CD4-positive, CD25-positive, alpha-beta regulatory T cell (primary cell): ENCODE data around the gene ZFR. TPM values are rescaled to one million over a fixed set of nuclear protein-coding genes. Genes with fewer than 3 reads are reported as not detected.
A peak's percentile ranks its signal among the peaks of the same experiment; 100 is the strongest.
"Not testable (repeated sequence)": the region's sequence is repeated elsewhere in the genome, so short reads cannot be mapped to it uniquely, and the experiment has no call there.

ENCODE experiments used
- ATAC-seq, 2 donors: fragments of 150-1000 bp; cut with Tn5 transposase; one replicate each; pipeline ENCODE4 v1.10.0; 2021; ENCODE audit warnings: low read depth in 2 of 2, moderate number of reproducible peaks in 2 of 2, moderate library complexity in 1 of 2
- DNase-seq, 3 donors: peaks; one replicate each; pipeline versions ENCODE4 v3.0.0 to v3.0.0-alpha.2; 2012 to 2022; ENCODE audit warnings: mixed read lengths in 1 of 3
- H3K27ac ChIP-seq: one replicate; pipeline ENCODE4 v1.7.0; 2013; ENCODE audit warnings: mild to moderate bottlenecking, low read length; ENCODE audit not compliant: insufficient read depth, poor library complexity, severe bottlenecking
- H3K27me3 ChIP-seq: one replicate; pipeline ENCODE4 v1.7.0; 2013; ENCODE audit warnings: low read length; ENCODE audit not compliant: control insufficient read depth, insufficient read depth
- H3K36me3 ChIP-seq: one replicate; pipeline ENCODE4 v1.7.0; 2013; ENCODE audit warnings: mild to moderate bottlenecking, low read length, moderate library complexity; ENCODE audit not compliant: control insufficient read depth, insufficient read depth
- H3K4me1 ChIP-seq: 2 replicates; pipeline ENCODE4 v1.7.0; 2013; ENCODE audit warnings: mild to moderate bottlenecking, low read length; ENCODE audit not compliant: insufficient read depth, control insufficient read depth, poor library complexity, severe bottlenecking
- H3K4me3 ChIP-seq: one replicate; pipeline ENCODE4 v1.7.0; 2013; ENCODE audit warnings: low read depth, mild to moderate bottlenecking, low read length, moderate library complexity
- H3K9me3 ChIP-seq, 2 experiments: 1 replicate in 1 of 2; 2 replicates in 1 of 2; pipeline ENCODE4 v1.7.0; 2013; ENCODE audit warnings: low read length in 2 of 2, mild to moderate bottlenecking in 1 of 2, moderate library complexity in 1 of 2; ENCODE audit not compliant: control insufficient read depth in 2 of 2
- H3K27ac Mint-ChIP-seq, 3 donors: one replicate each; pipeline ENCODE4 v1.8.0; 2020 to 2022; ENCODE audit warnings: mild to moderate bottlenecking in 3 of 3, mixed read lengths in 3 of 3, moderate library complexity in 2 of 3
- H3K27me3 Mint-ChIP-seq: one replicate; pipeline ENCODE4 v1.8.0; 2022; ENCODE audit warnings: mild to moderate bottlenecking, mixed read lengths
- H3K36me3 Mint-ChIP-seq: one replicate; pipeline ENCODE4 v1.8.0; 2020; ENCODE audit warnings: mixed read lengths
- H3K4me1 Mint-ChIP-seq, 4 donors: one replicate each; pipeline ENCODE4 v1.8.0; 2020 to 2022; ENCODE audit warnings: mixed read lengths in 4 of 4, mild to moderate bottlenecking in 1 of 4
- H3K4me3 Mint-ChIP-seq, 4 donors: one replicate each; pipeline ENCODE4 v1.8.0; 2020 to 2022; ENCODE audit warnings: mild to moderate bottlenecking in 4 of 4, mixed read lengths in 4 of 4, moderate library complexity in 3 of 4
- H3K9me3 Mint-ChIP-seq, 7 donors: one replicate each; pipeline ENCODE4 v1.8.0; 2020 to 2022; ENCODE audit warnings: mixed read lengths in 7 of 7, mild to moderate bottlenecking in 3 of 7, moderate library complexity in 2 of 7
- polyA plus RNA-seq, 4 donors: library from polyadenylated mRNA; unstranded; fragments of 300-500 nt; fragmentation: Illumina TruSeq; gene quantifications; one replicate each; pipeline ENCODE4 v1.2.3, GENCODE V29; 2021
- total RNA-seq: library from RNA; stranded (reverse); gene quantifications from one replicate; pipeline ENCODE4 v1.2.3, GENCODE V29; 2022

The ZFR gene
- total and polyA plus RNA-seq, 5 donors from 2014 or later = 63.6 to 84.8 (median 74.2) TPM

GRCh38 chr5:32436553-32437242 lies 7.8 kb downstream of the ZFR start:
- peaks cover 37% of the 10 kb centered on the region for H3K4me1 ChIP-seq
- H3K36me3 Mint-ChIP-seq = peaks cover 3% of the 10 kb centered on the region
- no peak overlapping the region for H3K27ac Mint-ChIP-seq
- H3K9me3 Mint-ChIP-seq = no peaks in the 10 kb centered on the region
- peaks cover 4% of the 10 kb centered on the region for H3K36me3 ChIP-seq
- DNase-seq (no peak), ATAC-seq (no peak)
- H3K4me3 ChIP-seq = no peak overlapping the region
- no peaks in the 10 kb centered on the region for H3K27me3 Mint-ChIP-seq
- H3K27ac ChIP-seq = no peak overlapping the region
- no peaks in the 10 kb centered on the region for H3K9me3 ChIP-seq
- H3K4me3 Mint-ChIP-seq = peak overlapping the region in 1 of 4 donors; percentile 15
- peaks cover 40 to 85% (median 56%) of the 10 kb centered on the region in 4 donors for H3K4me1 Mint-ChIP-seq
- H3K27me3 ChIP-seq = no peaks in the 10 kb centered on the region

GRCh38 chr5:32435383-32435782 lies 9.2 kb downstream of the ZFR start:
- ATAC-seq (no peak), DNase-seq (no peak)
- no peak overlapping the region for H3K4me3 Mint-ChIP-seq
- no peaks in the 10 kb centered on the region for H3K9me3 ChIP-seq
- no peaks in the 10 kb centered on the region for H3K9me3 Mint-ChIP-seq
- H3K27ac Mint-ChIP-seq = peak overlapping the region in 1 of 3 donors; percentile 29
- H3K27ac ChIP-seq = no peak overlapping the region
- no peak overlapping the region for H3K4me3 ChIP-seq
- H3K27me3 ChIP-seq = no peaks in the 10 kb centered on the region
- no peaks in the 10 kb centered on the region for H3K27me3 Mint-ChIP-seq
- H3K4me1 Mint-ChIP-seq = peaks cover 43 to 88% (median 58%) of the 10 kb centered on the region in 4 donors
- H3K4me1 ChIP-seq = peaks cover 34% of the 10 kb centered on the region
- no peaks in the 10 kb centered on the region for H3K36me3 Mint-ChIP-seq
- H3K36me3 ChIP-seq = peaks cover 4% of the 10 kb centered on the region

- H3K36me3 Mint-ChIP-seq = peaks cover 4% of the 10 kb centered on the region
- H3K4me1 ChIP-seq = peaks cover 27% of the 10 kb centered on the region
Measured at GRCh38 chr5:32434221-32434620, 10.3 kb downstream of the ZFR start.

DNA sequence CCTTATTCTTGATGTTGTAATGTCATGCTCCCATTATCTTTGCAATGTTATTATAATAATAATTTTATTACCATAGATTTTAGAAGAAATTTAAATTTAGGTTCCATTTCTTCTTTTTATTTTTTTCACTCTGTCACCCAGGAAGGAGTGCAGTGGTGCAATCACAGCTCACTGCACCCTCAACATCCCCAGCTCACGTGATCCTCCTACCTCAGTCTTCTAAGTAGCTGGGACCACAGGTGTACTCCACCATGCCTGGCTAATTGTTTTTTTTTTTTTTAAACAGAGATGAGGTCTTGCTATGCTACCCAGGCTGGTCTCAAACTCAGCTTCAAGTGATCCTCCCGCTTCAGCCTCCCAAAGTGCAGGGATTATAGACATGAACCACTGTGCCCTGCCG lies 11.9 kb downstream of the ZFR start:
- Mint-ChIP-seq H3K27ac (no peak overlapping the region), H3K4me3 (no peak overlapping the region), H3K27me3 (no peaks in the 10 kb centered on the region), H3K9me3 (peaks cover 0 to 3% (median 0%) of the 10 kb centered on the region in 7 donors), H3K36me3 (peaks cover 17% of the 10 kb centered on the region), H3K4me1 (peaks cover 44 to 85% (median 56%) of the 10 kb centered on the region in 4 donors)
- no peak overlapping the region for H3K4me3 ChIP-seq
- no peak overlapping the region for H3K27ac ChIP-seq
- peaks cover 16% of the 10 kb centered on the region for H3K4me1 ChIP-seq
- peaks cover 11% of the 10 kb centered on the region for H3K36me3 ChIP-seq
- no peak for ATAC-seq
- no peak for DNase-seq
- no peaks in the 10 kb centered on the region for H3K27me3 ChIP-seq
- no peaks in the 10 kb centered on the region for H3K9me3 ChIP-seq

More at GRCh38 chr5:32434221-32434620, 10.3 kb downstream of the ZFR start:
- Mint-ChIP-seq H3K27ac (no peak overlapping the region), H3K4me3 (peak overlapping the region in 1 of 4 donors; percentile 43), H3K9me3 (no peaks in the 10 kb centered on the region), H3K4me1 (peaks cover 39 to 88% (median 58%) of the 10 kb centered on the region in 4 donors), H3K27me3 (no peaks in the 10 kb centered on the region)
- peaks cover 4% of the 10 kb centered on the region for H3K36me3 ChIP-seq
- no peak for ATAC-seq
- no peaks in the 10 kb centered on the region for H3K9me3 ChIP-seq
- no peak overlapping the region for H3K4me3 ChIP-seq
- no peaks in the 10 kb centered on the region for H3K27me3 ChIP-seq
- no peak overlapping the region for H3K27ac ChIP-seq
- DNase-seq = no peak

DNA sequence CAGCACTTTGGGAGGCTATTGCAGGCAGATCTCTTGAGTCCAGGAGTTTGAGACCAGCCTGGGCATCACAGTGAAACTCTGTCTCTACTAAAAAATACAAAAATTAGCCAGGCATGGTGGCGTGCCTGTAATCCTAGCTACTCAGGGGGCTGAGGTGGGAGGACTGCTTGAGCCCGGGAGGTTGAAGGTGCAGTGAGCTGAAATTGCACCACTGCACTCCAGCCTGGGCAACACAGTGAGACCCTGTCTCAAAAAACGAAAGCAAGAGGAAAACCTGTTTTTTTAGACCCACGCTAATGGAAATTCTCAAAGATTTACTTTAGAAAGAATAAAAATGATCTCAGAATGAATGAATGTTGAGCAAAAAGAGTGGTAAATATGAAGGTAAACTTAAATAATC lies 13.7 kb downstream of the ZFR start:
- Histone ChIP-seq H3K9me3 (peaks cover 4 to 11% of the 10 kb centered on the region in 2 experiments), H3K36me3 (peaks cover 26% of the 10 kb centered on the region)
- not testable (repeated sequence) for H3K27ac ChIP-seq, H3K27me3 Mint-ChIP-seq, DNase-seq, H3K4me1 ChIP-seq, H3K27me3 ChIP-seq, H3K9me3 Mint-ChIP-seq, ATAC-seq, H3K4me3 ChIP-seq
- Mint-ChIP-seq H3K36me3 (peaks cover 31% of the 10 kb centered on the region), H3K27ac (peak overlapping the region; percentile 10 to 65 (median 63)), H3K4me1 (peaks cover 40 to 78% (median 56%) of the 10 kb centered on the region in 4 donors), H3K4me3 (peak overlapping the region in 1 of 4 donors; percentile 48)

DNA sequence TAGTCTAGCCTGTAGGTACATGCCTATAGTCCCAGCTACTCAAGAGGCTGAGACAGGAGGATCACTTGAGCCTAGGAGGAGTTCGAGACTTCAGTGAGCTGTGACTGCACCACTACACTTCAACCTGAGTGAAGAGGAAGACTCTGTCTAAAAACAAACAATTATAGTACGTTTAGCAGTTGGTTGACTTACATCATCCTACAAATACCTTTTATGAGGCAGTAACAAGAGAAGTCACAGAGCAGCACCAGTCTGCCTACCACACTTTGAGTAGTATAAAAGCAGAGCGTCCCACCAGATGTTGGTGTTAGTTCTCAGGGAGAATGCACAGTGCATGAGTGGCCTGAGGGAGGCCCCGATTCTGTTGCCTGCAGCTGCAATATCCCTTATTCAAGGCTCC lies 16.1 kb downstream of the ZFR start:
- peaks cover 0 to 8% (median 2%) of the 10 kb centered on the region in 7 donors for H3K9me3 Mint-ChIP-seq
- H3K4me3 Mint-ChIP-seq = peak overlapping the region in 1 of 4 donors; percentile 2
- Histone ChIP-seq H3K27me3 (no peaks in the 10 kb centered on the region), H3K4me1 (peaks cover 5% of the 10 kb centered on the region), H3K9me3 (peaks cover 4 to 11% of the 10 kb centered on the region in 2 experiments), H3K27ac (no peak overlapping the region), H3K36me3 (peaks cover 26% of the 10 kb centered on the region), H3K4me3 (no peak overlapping the region)
- H3K27ac Mint-ChIP-seq = no peak overlapping the region
- H3K27me3 Mint-ChIP-seq = no peaks in the 10 kb centered on the region
- H3K36me3 Mint-ChIP-seq = peaks cover 31% of the 10 kb centered on the region
- peaks cover 41 to 71% (median 53%) of the 10 kb centered on the region in 4 donors for H3K4me1 Mint-ChIP-seq
- DNase-seq (no peak), ATAC-seq (no peak)

GRCh38 chr5:32426440-32427151 lies 17.9 kb downstream of the ZFR start:
- peaks cover 4 to 11% of the 10 kb centered on the region in 2 experiments for H3K9me3 ChIP-seq
- peak overlapping the region; percentile 9 for H3K4me3 ChIP-seq
- peaks cover 0 to 8% (median 2%) of the 10 kb centered on the region in 7 donors for H3K9me3 Mint-ChIP-seq
- no peak for ATAC-seq
- no peak for DNase-seq
- no peak overlapping the region for H3K4me3 Mint-ChIP-seq
- peaks cover 24% of the 10 kb centered on the region for H3K36me3 ChIP-seq
- H3K27me3 Mint-ChIP-seq = no peaks in the 10 kb centered on the region
- H3K27ac ChIP-seq = no peak overlapping the region
- peaks cover 32 to 72% (median 55%) of the 10 kb centered on the region in 4 donors for H3K4me1 Mint-ChIP-seq
- H3K27ac Mint-ChIP-seq = no peak overlapping the region
- H3K36me3 Mint-ChIP-seq = peaks cover 35% of the 10 kb centered on the region
- no peaks in the 10 kb centered on the region for H3K27me3 ChIP-seq
- H3K4me1 ChIP-seq = peaks cover 6% of the 10 kb centered on the region
